ENCODE data around the gene PMM1. TPM values are rescaled to one million over a fixed set of nuclear protein-coding genes. Genes with fewer than 3 reads are reported as not detected.

PMM1 gene
- total RNA-seq, 4 donors from 2014 or later, result 55.5 to 88.1 (median 83.5) TPM

DNA sequence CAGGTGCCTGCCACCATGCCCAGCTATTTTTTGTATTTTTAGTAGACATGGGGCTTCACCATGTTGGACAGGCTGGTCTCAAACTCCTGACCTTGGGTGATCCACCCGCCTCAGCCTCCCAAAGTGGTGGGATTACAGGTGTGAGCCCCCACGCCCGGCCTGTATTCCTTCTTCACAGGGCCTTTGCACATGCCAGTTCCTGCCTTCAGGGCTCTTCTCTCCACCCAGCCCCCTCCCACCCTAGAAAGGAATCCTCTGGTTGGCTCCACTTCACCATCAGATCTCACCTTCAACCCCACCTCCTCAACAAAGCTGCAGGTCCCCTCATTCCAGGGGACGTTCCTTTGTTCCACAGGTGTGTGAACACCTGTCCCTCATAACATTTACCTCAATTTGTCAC, 47.4 kb downstream of the PMM1 start:
- H3K27me3 ChIP-seq, result no peaks in the 10 kb centered on the region
- TF ChIP-seq, protein P1, sequence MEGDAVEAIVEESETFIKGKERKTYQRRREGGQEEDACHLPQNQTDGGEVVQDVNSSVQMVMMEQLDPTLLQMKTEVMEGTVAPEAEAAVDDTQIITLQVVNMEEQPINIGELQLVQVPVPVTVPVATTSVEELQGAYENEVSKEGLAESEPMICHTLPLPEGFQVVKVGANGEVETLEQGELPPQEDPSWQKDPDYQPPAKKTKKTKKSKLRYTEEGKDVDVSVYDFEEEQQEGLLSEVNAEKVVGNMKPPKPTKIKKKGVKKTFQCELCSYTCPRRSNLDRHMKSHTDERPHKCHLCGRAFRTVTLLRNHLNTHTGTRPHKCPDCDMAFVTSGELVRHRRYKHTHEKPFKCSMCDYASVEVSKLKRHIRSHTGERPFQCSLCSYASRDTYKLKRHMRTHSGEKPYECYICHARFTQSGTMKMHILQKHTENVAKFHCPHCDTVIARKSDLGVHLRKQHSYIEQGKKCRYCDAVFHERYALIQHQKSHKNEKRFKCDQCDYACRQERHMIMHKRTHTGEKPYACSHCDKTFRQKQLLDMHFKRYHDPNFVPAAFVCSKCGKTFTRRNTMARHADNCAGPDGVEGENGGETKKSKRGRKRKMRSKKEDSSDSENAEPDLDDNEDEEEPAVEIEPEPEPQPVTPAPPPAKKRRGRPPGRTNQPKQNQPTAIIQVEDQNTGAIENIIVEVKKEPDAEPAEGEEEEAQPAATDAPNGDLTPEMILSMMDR (IDR thresholded peaks at IDR 0.05), result no peak
- no peak for TF ChIP-seq POLR2A (IDR thresholded peaks at IDR 0.05)
- TF ChIP-seq EP300 (IDR thresholded peaks at IDR 0.05), result no peak
- 91 to 93% methylated on average over 4 of the region's 4 CpGs for WGBS, 2 donors
- H3K9me3 ChIP-seq, result no peaks in the 10 kb centered on the region
- peaks cover 0 to 35% (median 0%) of the 10 kb centered on the region in 3 donors for H3K36me3 ChIP-seq
- H3K27ac ChIP-seq, result peak overlapping the region in 1 of 4 donors; percentile 34
- DNase-seq (ENCODE audit: low spot score in 2 of 2), result no peak
- H3K4me1 ChIP-seq, result peaks cover 0 to 37% (median 14%) of the 10 kb centered on the region in 4 donors
- H3K4me3 ChIP-seq, result no peak overlapping the region

DNA sequence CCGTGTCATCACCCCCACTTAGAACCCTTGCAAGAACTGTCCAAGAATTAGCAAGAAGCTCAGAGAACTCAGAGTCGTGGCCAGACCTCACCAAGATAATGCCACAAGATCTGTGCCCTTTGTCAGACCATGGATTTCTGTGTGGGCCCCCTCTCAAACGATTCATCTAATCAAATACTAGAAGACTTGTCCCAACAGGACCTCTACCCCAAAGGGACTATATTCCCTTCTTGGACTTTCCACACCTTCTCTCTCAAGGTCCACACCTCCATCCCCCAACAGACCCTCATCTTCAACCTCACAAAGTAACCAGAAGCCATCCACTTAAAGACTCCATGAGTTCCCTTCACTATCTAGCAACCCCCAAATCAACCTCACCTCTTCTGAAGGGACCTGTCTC, 48.2 kb downstream of the PMM1 start:
- no peak overlapping the region for H3K4me3 ChIP-seq
- H3K27me3 ChIP-seq, result no peaks in the 10 kb centered on the region
- 62 to 77% methylated on average over 3 of the region's 3 CpGs for WGBS, 2 donors
- no peak for DNase-seq (ENCODE audit: low spot score in 2 of 2)
- TF ChIP-seq, protein P1 (IDR thresholded peaks at IDR 0.05), result no peak
- TF ChIP-seq POLR2A (IDR thresholded peaks at IDR 0.05), result no peak
- TF ChIP-seq EP300 (IDR thresholded peaks at IDR 0.05), result no peak
- peaks cover 0 to 41% (median 0%) of the 10 kb centered on the region in 3 donors for H3K36me3 ChIP-seq
- H3K9me3 ChIP-seq, result no peaks in the 10 kb centered on the region
- peaks cover 0 to 37% (median 14%) of the 10 kb centered on the region in 4 donors for H3K4me1 ChIP-seq
- H3K27ac ChIP-seq, result no peak overlapping the region

DNA sequence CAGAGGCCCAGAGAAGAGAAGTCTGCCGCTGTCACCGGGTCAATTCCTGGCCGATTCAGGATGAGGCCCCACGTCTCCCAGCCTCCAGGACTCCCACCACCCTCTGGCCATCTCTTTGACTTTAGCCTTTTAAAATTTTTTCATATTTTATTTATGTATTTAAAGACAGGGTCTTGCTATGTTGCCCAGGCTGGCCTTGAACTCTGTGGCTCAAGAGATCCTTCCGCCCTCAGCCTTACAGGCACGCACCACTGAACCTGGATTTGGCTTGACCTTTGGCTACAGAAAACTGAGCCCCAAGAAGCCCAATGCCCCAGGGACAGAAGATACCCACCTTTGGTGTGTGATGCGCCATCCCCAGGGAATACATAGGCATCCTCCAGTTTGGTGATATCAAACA, 49.3 kb downstream of the PMM1 start:
- TF ChIP-seq EP300 (IDR thresholded peaks at IDR 0.05) (no peak), POLR2A (IDR thresholded peaks at IDR 0.05) (no peak)
- TF ChIP-seq, protein P1 (IDR thresholded peaks at IDR 0.05), result no peak
- DNase-seq (ENCODE audit: low spot score in 2 of 2), result no peak
- WGBS, 2 donors, result 89 to 92% methylated on average over 7 of the region's 7 CpGs
- H3K36me3 ChIP-seq, result peaks cover 0 to 41% (median 0%) of the 10 kb centered on the region in 3 donors
- no peak overlapping the region for H3K27ac ChIP-seq
- H3K9me3 ChIP-seq, result no peaks in the 10 kb centered on the region
- no peak overlapping the region for H3K4me3 ChIP-seq
- no peaks in the 10 kb centered on the region for H3K27me3 ChIP-seq
- peaks cover 0 to 37% (median 14%) of the 10 kb centered on the region in 4 donors for H3K4me1 ChIP-seq

DNA sequence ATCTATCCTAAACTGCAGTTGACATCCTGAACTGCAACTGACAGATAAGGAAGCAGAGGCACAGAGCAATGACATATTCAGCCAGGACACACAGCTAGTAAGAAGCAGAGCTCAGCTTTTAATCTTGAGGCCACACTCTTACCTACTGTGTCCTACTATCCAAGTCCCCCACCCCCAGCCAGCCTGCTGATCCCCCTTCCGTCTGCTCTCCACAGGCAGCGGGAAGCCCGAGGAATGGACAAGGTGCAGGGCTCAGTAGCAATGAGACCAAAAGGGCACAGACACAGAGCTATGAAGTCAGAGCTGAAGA, 49.7 kb downstream of the PMM1 start:
- TF ChIP-seq POLR2A (IDR thresholded peaks at IDR 0.05), result no peak
- TF ChIP-seq, protein P1 (IDR thresholded peaks at IDR 0.05), result no peak
- TF ChIP-seq EP300 (IDR thresholded peaks at IDR 0.05), result no peak
- WGBS, 2 donors, result 87 to 91% methylated on average over 3 of the region's 3 CpGs
- Histone ChIP-seq H3K4me3 (no peak overlapping the region), H3K27me3 (no peaks in the 10 kb centered on the region), H3K9me3 (no peaks in the 10 kb centered on the region), H3K27ac (no peak overlapping the region), H3K4me1 (peaks cover 0 to 33% (median 14%) of the 10 kb centered on the region in 4 donors), H3K36me3 (peaks cover 0 to 45% (median 0%) of the 10 kb centered on the region in 3 donors)
- no peak for DNase-seq (ENCODE audit: low spot score in 2 of 2)

DNA sequence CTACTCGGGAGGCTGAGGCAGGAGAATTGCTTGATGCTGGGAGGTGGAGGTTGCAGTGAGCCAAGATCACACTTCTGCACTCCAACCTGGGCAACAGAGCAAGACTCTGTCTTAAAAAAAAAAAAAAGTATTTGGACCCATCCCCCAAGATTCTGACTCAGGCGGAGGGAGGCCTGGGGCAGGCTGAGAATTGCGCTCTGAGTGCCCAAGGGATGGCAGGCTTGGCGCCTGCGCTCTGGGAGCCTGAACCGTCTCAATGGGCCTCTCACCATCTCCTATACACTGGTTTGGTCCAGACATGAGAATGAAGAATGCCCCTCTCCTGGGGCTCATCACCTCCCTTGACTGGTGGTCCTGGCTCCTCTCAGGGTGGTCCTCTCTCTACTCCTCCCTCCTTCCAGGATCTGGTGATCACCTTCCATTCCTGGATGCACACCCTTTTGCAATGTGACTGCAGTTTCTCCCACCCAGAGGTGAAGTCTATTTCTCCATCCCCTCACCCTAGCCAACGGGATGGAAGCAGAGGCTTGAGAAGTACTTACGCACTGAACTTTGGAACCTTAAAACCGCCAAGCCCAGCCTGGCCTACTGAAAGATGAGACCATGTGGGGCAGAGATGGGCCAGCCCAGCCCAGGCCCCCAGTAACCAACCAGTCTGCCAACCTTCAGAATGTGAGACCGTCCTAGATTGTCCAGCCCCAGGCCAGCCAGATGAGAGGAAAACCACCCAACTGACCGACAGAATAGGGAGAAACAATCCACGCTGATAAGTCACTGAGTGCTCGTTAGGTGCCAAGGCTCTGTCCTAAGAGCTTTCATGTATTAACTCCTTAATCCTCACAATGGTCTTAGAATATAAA, 50.3 kb downstream of the PMM1 start:
- 71 to 74% methylated on average over 13 of the region's 13 CpGs for WGBS, 2 donors
- peak overlapping the region in 2 of 4 donors; percentile 26 to 38 for H3K27ac ChIP-seq

More for the DNA sequence above, 50.3 kb downstream of the PMM1 start:
- Histone ChIP-seq H3K4me1 (peaks cover 0 to 33% (median 12%) of the 10 kb centered on the region in 4 donors), H3K36me3 (peaks cover 0 to 49% (median 0%) of the 10 kb centered on the region in 3 donors), H3K4me3 (no peak overlapping the region), H3K9me3 (no peaks in the 10 kb centered on the region), H3K27me3 (no peaks in the 10 kb centered on the region)
- no peak for DNase-seq (ENCODE audit: low spot score in 2 of 2)
- TF ChIP-seq, protein P1 (IDR thresholded peaks at IDR 0.05), result no peak
- no peak for TF ChIP-seq POLR2A (IDR thresholded peaks at IDR 0.05)
- no peak for TF ChIP-seq EP300 (IDR thresholded peaks at IDR 0.05)
